Gastroesophageal sphincter (tissue), 3 donors: Measurements from ENCODE around the gene A4GALT.
A peak's percentile ranks its signal among the peaks of the same experiment; 100 is the strongest.

ENCODE experiments used
- CTCF ChIP-seq, 4 experiments: fragments of 200-600 bp in 2 of 4; fragments of 450-650 bp in 2 of 4; sonication (generic) in 1 of 4; IDR thresholded peaks; one replicate each; pipeline ENCODE4 v1.5.1; 2017 to 2019; ENCODE audit warnings: antibody characterized with exemption in 4 of 4, mild to moderate bottlenecking in 2 of 4, moderate library complexity in 2 of 4
- EP300 ChIP-seq: sonication (generic); formaldehyde crosslinking; IDR thresholded peaks from one replicate; pipeline ENCODE4 v1.6.1; 2017; ENCODE audit warnings: antibody characterized with exemption, mild to moderate bottlenecking
- POLR2A ChIP-seq, 2 donors: fragments of 450-650 bp; IDR thresholded peaks; one replicate each; pipeline ENCODE4 v1.6.1; 2017; ENCODE audit warnings: antibody characterized with exemption in 2 of 2, mild to moderate bottlenecking in 2 of 2, moderate library complexity in 1 of 2
- POLR2AphosphoS5 ChIP-seq: sonication (generic); formaldehyde crosslinking; IDR thresholded peaks from one replicate; pipeline ENCODE4 v1.6.1; 2017; ENCODE audit warnings: antibody characterized with exemption

- peak in 1 of 4 experiments; percentile 2 for TF ChIP-seq CTCF (IDR thresholded peaks at IDR 0.05)
- TF ChIP-seq POLR2AphosphoS5, result no peak
- no peak for TF ChIP-seq POLR2A (IDR thresholded peaks at IDR 0.05)
- TF ChIP-seq EP300, result no peak
These were observed 76.0 kb downstream of the A4GALT start for GRCh38 chr22:42644422-42645340.
